Measurements from ENCODE around the gene MAD1L1.

MAD1L1 gene

DNA sequence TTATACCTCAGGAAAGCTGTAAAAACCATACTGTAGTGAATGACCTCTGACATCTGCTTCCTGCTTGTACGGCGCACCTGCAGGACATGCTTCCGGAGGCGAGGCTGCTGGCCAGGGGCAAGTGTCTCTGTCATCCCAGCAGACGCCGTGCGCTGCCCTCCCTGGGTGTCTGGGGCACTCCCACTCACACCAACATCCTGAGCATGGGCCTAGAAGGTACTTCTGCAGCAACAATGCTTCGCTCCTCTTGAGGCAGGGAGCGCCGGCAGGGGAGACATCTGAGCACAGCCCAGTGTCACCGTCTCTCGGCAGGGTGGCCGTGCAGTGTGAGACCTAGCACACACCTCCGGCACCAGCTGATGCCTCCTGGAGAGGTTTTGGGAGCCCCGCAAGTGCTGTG, 269.2 kb downstream of the MAD1L1 start:
- DNase-seq: no peak

DNA sequence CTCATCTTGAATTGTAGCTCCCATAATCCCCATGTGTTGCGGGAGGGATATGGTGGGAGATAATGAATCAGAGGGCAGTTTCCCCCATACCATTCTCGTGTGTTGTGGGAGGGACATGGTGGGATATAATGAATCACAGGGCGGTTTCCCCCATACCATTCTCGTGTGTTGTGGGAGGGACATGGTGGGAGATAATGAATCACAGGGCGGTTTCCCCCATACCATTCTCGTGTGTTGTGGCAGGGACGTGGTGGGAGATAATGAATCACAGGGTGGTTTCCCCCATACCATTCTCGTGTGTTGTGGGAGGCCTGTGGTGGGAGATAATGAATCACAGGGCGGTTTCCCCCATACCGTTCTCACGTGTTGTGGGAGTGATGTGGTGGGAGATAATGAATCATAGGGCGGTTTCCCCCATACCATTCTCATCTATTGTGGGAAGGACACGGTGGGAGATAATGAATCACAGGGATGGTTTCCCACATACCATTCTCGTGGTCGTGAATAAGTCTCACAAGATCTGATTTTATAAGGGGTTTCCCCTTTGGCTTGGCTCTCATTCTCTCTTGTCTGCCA, 271.0 kb downstream of the MAD1L1 start:
- no peak for DNase-seq

GRCh38 chr7:1959305-1959704, 273.4 kb downstream of the MAD1L1 start:
- DNase-seq: no peak

DNA sequence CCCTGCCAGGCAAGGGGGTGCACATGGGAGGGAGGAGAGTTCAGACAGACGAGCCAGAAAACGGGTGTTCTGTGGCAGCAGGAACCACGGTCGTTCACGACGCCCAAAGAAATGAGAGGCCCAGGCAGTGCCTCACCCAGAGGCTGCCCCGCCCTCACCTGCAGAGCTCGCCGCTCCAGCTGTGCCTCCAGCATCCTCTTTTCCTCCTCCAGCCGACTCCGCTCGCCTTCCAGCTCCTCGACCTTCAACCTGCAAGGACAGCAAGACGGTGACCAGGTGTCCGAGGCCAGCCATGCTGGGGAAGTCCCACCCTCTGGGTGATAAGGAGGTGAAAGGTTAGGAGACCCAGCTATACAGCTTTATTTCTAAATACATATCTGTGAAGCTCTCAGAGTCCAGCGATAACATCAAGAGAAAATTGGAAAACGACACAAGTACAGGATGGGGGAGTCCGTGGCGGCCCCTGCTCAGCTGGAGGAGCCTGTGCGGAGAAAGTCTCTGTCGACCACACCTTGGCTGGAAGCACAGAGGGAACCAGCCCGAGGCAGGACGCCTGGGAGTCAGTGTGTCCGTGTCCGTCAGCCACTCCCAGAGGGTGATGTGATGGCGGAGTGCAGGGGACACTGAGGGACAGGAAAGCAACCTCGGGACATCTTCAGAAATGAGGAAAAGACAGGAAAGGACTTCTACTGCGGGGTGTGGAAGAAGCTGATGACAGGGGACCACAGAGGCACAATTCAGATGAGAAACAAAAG, 275.1 kb downstream of the MAD1L1 start:
- DNase-seq: no peak

DNA sequence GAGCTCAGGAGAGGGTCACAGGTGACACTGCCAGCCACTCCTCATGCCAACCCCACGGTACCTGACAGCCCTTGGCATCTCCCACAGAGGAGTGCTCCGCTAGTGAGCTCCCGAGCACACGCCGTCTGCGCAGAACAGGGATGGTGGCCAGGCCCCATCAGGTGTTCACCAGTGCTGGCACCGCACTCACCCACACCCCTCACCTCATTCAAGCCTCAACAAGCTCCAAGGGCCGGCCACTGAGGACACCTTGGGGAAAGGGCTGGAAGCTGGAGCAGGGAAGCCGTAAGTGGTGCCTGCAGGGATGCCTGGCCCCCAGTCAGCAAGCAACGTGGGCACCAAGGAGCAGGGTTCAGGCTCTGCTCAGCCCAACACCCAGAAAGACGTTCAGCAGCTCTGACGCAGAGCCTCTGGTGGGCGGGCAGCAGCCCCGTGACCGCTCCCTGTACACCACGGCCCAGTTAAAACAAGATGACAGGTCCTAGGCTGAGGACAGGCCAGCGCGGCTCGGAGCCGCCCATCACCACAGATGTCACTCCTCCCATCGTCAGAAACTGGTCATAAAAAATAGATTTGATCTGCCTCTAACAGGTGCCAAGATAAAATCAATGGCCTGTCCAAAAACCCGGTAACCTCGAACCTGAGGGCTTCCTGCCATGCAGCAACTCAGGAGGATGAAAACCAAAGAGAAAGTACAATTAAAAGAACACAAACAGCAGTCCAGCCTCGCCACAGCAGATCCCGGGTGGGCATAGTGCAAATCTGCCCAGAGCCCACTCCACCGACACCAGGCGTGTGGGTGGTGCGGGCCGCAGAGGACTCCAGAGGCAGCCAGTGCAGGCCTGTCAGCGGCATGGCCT, 275.9 kb downstream of the MAD1L1 start:
- DNase-seq: no peak

GRCh38 chr7:1956141-1956540, 276.6 kb downstream of the MAD1L1 start:
- DNase-seq: no peak

DNA sequence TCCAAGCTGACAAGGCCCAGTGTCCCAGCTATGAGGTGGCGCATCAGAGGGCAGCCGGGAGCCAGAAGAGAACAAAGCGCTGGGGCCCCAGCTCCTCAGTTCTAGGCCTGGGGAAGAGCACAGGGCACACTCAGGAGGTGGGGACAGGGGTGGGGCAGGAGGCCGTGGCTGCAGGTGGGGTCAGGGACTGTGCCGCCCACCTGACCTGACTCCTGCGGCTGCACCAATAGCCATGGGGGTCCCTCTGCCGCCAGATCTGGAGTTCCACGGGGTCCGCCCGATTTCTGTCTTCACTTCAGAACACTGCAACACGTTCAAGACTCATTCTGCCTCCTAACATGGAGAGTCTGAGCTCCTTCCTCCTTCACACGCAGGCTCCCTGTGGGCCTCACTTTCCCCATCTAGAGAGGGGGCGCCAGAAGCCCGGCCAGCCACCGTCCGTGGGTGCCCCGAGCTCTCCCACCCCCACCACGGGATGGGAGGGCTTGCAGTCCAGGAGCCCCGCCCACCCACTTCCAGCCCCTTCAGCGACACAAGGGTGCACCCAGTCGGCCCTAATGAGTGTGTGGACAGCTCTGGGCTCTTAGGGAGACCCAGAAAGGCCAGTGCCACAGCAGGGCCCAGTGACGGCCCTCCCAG, 278.3 kb downstream of the MAD1L1 start:
- no peak for DNase-seq

DNA sequence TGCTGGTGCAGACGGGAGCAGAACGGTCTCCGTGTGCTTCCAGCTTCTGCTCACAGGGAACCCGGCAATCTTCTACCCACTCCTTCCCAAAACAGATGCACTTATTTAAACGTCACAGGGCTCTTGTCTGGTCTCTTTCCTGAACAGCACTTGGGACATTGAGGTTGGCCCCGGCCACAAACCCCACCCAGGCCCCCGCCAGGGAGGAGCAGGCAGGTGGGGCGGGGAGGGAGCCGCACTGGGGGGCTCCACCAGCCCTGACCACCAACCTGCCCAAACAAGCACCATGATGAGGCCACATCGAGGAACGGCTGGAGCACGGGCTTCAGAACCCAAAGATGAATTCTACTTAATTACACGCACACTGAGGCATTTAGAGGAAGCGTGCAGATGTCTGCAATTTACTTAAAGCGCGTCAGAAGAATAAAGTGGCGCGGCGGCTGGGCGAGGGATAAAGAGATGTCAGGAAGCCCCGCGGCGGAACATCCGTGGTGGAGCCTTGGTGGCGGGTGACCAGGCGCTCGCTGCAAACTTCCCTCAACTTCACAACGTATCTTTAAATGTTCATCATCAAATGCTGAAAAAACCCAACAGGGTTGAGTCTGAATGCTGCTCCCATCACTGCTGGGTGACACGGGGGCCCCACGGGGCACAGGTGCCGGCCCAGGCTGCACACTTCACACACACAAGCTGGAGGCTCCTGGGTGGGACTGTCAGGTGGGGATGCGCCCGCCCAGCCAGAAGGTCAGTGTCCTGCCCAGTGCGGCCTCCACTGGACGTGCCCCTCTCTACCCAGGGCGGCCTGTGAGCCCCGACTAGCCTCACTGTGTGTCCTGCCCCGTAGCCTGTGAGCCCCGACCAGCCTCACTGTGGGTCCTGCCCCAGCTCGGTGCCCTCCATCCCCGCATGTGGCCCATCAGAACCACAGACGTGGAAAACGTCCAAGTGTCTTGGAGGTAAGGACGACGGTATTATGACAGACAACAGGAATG, 279.2 kb downstream of the MAD1L1 start:
- DNase-seq: no peak

GRCh38 chr7:1952781-1953180, 280.0 kb downstream of the MAD1L1 start:
- no peak for DNase-seq

DNA sequence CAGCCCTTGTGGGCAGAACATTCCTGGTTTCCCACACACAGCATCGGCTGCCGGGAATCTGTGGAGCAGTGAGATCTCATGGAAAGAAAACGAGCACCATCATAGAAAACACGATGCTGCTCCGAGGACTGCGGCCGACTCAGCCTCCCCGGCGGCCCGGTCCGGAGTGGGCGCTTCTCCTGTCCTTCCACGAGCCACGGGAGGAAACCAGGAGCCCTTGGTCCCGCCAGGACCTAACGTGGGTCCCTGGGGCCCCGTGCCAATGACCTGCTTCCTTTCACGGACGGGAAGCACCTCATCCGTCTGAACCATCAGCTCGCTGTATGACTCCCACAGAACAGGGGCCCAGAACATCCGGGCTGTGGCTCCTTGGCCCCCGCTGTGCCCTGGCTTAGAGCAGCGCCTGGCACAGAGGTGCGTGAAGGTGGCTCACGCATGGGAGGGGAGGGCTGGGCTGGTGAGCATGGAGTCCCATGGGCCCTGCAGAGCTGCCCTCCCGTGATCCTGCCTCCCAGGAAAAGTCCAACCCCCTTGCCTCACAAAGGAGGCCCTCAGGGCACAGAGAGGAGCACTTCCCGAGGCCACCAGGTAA, 280.5 kb downstream of the MAD1L1 start:
- no peak for DNase-seq

- DNase-seq: no peak
These were observed 281.1 kb downstream of the MAD1L1 start for GRCh38 chr7:1951600-1951999.

DNA sequence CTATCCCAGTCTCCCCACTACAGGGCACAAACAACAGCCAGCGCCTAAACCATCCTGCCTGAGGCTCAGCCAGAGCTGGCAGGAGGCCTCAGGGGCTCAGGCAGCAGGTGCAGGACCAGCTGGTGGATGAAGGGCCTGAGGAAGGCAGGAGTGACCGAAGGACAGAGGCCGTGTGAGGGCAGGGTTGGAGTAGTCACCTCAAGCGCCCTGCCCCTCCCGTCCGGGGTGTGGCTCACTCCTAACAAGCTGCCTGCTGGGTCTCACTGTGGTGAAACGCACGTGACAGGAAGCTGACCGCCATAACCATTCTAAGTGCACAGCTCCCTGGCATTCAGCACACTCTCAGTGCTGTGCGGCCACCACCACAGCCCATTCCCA, 281.6 kb downstream of the MAD1L1 start:
- peak; percentile 61 for DNase-seq

DNA sequence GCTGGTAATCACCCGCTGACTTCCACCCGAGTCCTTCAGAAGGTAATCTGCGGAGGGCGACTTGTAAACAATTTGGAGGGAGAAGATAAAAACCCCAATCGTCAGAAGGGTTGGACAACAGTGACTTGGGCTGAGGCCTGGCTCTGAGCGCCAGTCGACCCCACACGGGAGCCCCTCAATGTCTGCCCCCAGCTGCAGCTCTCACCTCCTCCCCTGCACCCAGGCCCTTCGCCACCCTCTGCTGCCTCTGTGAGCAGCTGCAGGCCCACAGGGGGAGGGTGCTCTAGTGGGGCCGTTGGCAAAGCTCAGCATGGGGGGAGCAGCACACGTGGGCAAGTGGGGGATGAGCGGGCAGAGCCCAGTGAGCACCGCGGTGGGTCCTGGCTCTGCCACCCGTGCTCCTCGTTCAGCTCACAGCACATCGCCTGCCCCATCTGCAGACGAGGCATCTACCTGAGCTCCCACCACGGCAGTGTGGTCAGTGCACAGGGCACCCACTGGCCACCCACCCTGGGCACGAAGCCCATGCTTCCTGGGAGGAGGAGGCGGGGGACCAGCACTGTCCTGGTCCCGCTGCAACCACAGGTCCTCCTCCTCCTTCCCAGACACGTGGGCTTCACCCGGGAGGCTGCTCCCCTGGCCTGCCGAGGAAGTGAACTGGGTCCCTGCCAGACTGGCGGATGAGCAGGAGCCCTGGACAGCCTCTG, 282.1 kb downstream of the MAD1L1 start:
- DNase-seq: no peak

- DNase-seq: no peak
These were observed 282.7 kb downstream of the MAD1L1 start for GRCh38 chr7:1950066-1950451.

GRCh38 chr7:1949681-1950055, 283.1 kb downstream of the MAD1L1 start:
- DNase-seq: no peak

- DNase-seq: no peak
These were observed 283.7 kb downstream of the MAD1L1 start for GRCh38 chr7:1948887-1949680.

DNA sequence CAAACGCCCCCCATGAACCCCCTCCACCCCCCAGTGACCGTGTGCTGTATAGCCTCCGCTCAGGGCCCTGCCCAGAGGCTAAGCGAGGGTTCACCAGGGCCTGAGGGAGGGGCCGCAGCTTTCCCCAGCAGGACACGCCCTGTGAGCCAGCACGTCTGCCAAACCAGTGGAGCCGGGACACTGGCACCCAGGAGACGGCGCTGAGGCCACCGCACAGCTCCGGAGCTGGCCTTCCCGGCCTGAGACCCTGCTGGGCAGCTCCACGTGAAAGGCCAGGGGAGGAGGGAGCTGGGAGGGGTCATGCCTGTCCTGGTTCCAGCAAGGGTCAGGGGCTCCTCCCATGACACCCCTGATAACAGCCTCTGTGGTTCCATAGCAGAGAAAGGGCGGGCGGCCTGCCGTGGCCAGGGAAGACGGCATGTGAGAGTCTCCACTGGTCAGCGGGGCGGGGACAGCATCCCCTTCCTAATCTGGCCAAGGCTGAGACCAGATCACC, 284.4 kb downstream of the MAD1L1 start:
- no peak for DNase-seq

- DNase-seq: no peak
These were observed 285.0 kb downstream of the MAD1L1 start for GRCh38 chr7:1947586-1948217.

DNA sequence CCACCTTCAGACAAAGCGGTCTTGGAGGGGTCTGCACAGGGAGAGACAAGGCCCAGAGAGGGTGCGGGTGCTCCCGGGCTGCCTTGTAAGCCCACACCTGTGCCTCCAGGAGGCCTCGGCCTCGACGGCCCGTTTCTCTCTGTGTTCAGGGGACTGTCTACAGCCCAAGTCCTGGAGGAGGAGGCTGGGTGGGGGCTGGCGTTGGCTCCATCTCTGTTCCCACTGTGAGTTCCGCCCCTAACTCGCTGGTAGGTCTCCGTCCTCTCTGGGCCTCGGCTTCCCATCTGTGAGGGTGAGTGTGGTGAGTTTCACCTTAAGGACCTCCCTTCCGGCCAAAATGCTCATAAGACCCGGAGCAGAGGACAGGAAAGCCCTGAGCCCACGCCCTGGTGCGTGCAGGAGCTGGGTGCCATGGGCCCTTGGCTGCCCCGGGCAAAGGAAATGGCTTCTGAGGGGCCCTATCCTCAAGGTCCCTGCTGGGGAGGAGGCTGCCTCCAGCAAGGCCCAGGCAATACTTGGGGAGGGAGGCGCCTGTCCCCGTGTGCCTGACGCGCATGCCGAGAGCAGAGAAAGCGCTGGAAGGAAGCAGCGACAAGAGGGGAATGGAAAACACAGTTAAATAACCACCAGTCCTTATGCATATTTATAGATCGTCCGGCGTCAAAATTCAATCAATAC, 285.8 kb downstream of the MAD1L1 start:
- no peak for DNase-seq
